Stimulated activated CD8-positive, alpha-beta memory T cell treated with anti-CD3 and anti-CD28 coated beads, Interleukin-12 subunit alpha, Interleukin-12 subunit beta, amount 100 ng/mL, for 24 hours (primary cell): ENCODE data around the gene IL17F.

Experiments
- DNase-seq: peaks from one replicate; pipeline ENCODE4 v3.0.0-alpha.2; 2020; ENCODE audit errors: extremely low read depth

The IL17F gene

GRCh38 chr6:52190409-52190808, 53.9 kb downstream of the IL17F start:
- no peak for DNase-seq

GRCh38 chr6:52189974-52190373, 54.3 kb downstream of the IL17F start:
- no peak for DNase-seq

GRCh38 chr6:52187098-52187497, 57.2 kb downstream of the IL17F start:
- DNase-seq: no peak
